ENCODE measurements around the gene KRAS. TPM values are rescaled to one million over a fixed set of nuclear protein-coding genes. Genes with fewer than 3 reads are reported as not detected.

Gene KRAS
- total and polyA plus RNA-seq, 2 donors (not counting 3 experiments of a cell fraction or from before 2014, with no cell fraction given) = 9.1 to 22.8 TPM

DNA sequence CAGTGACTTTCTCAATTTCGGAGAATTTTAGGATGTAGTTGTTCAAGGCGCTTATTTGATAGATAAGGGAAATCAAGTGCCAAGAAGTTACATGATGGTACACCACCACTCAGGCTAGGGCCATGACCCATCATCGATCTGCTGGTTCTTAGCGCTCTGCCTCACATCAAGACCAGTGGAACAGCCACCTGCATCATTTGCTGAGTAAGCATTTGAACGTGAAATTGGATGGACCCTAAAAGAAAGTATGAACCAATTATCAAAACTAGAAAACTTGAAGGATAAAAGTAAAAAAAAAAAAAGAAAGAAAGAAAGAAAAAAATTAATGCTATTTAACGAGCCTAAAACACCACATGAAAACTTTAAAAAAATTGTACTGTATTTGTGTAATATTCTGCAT is 27.5 kb upstream of the KRAS start:
- Histone ChIP-seq H3K36me3 (ENCODE audit: control insufficient read depth in 2 of 2, extremely low read depth in 1 of 2, insufficient read depth in 2 of 2, low read length in 2 of 2) (no peaks in the 10 kb centered on the region), H3K27me3 (ENCODE audit: control insufficient read depth in 2 of 2, insufficient read depth in 2 of 2, low read length in 2 of 2) (no peaks in the 10 kb centered on the region), H3K79me2 (ENCODE audit: control insufficient read depth, insufficient read depth, low read length) (no peaks in the 10 kb centered on the region), H3K4me3 (replicated peaks in 1 of 3; ENCODE audit: insufficient read depth in 1 of 3, low read depth in 1 of 3, low read length in 3 of 3) (no peak overlapping the region), H3K9me1 (replicated peaks; ENCODE audit: control insufficient read depth, extremely low read depth, insufficient read depth, low read length) (no peaks in the 10 kb centered on the region), H3K4me2 (ENCODE audit: insufficient read depth, low read length) (no peak overlapping the region), H3K4me1 (ENCODE audit: control insufficient read depth, extremely low read depth, insufficient read depth, low read length) (peaks cover 2% of the 10 kb centered on the region), H3K9me3 (replicated peaks; ENCODE audit: control insufficient read depth, insufficient read depth, low read length) (no peaks in the 10 kb centered on the region), H3K27ac (ENCODE audit: insufficient read depth, low read depth, low read length) (no peak overlapping the region), H2AFZ (ENCODE audit: low read depth, low read length) (no peak overlapping the region), H3K9ac (replicated peaks; ENCODE audit: extremely low read depth, insufficient read depth, low read length) (no peak overlapping the region), H4K20me1 (replicated peaks; ENCODE audit: control insufficient read depth, extremely low read depth, insufficient read depth, low read length) (no peaks in the 10 kb centered on the region)
- dilution Hi-C loops (cut with MboI; ENCODE audit: extremely low pct_ligation_motif_present, low sequenced_read_pairs) = no loop called here
- intact Hi-C loops (cut with micrococcal nuclease) = no loop called here
- no TSS peak for BruUV-seq (replicated peaks)
- POLR2A ChIA-PET = no interaction called here
- CTCF ChIA-PET = no interaction called here
- TF ChIP-seq EZH2 (IDR thresholded peaks at IDR 0.05; ENCODE audit: borderline replicate concordance, low read depth, low read length, severe bottlenecking) = no peak
- TF ChIP-seq, protein P1, sequence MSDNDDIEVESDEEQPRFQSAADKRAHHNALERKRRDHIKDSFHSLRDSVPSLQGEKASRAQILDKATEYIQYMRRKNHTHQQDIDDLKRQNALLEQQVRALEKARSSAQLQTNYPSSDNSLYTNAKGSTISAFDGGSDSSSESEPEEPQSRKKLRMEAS (IDR thresholded peaks at IDR 0.05; ENCODE audit: insufficient read depth, insufficient read length) = no peak
- FAIRE-seq (no peak), DNase-seq (ENCODE audit: low read depth, low spot score) (no peak)

DNA sequence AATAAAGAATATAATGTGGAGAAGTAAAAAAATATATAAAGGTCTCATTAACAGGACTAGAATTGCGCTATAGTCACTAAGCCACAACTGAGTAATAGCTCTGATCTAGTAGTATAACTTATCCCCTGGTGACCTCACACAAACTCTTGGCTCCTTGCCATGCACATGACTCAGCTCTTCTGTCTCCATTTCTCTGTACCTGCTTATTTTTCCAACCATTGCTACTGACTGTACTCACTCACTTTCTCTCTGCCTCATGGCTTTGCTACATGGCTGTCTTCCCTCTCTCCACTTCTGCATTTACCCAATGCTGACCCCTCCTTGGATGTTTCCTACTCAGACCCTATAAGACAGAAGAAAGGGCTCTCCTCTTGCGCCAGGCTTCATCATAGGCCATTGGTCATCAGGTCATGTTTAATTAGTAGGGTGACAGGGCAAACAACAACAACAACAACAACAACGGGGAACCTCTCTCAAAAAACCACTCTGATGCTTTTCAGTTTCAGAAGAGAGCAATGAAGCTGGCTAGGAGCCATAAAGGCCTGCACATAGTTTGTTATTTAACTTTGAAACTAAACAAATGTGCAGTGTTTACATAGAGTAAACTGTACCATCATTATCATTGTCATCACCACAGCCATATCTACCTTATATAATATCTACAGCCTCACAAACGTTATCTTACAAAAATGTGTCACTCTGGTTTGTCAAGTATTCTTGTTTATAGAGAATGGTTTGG is 25.6 kb upstream of the KRAS start:
- dilution Hi-C loops (cut with MboI; ENCODE audit: extremely low pct_ligation_motif_present, low sequenced_read_pairs) = no loop called here
- ChIA-PET POLR2A (no interaction called here), CTCF (interaction anchor here (0.8 to 1.4 kb wide), 2 partner anchors 9 to 111 kb away, joined by 3 to 4 read pairs; no protein-coding TSS in a partner anchor)
- H3K79me2 ChIP-seq (ENCODE audit: control insufficient read depth, insufficient read depth, low read length) = no peaks in the 10 kb centered on the region
- DNase-seq (ENCODE audit: low read depth, low spot score) (peak; percentile 72), FAIRE-seq (peak; percentile 82)
- no peaks in the 10 kb centered on the region for H3K9me1 ChIP-seq (replicated peaks; ENCODE audit: control insufficient read depth, extremely low read depth, insufficient read depth, low read length)
- H3K27ac ChIP-seq (ENCODE audit: insufficient read depth, low read depth, low read length) = no peak overlapping the region
- H3K9ac ChIP-seq (replicated peaks; ENCODE audit: extremely low read depth, insufficient read depth, low read length) = no peak overlapping the region
- H3K27me3 ChIP-seq (ENCODE audit: control insufficient read depth in 2 of 2, insufficient read depth in 2 of 2, low read length in 2 of 2) = no peaks in the 10 kb centered on the region
- peaks cover 2% of the 10 kb centered on the region for H3K4me1 ChIP-seq (ENCODE audit: control insufficient read depth, extremely low read depth, insufficient read depth, low read length)
- intact Hi-C loops (cut with micrococcal nuclease) = no loop called here
- H2AFZ ChIP-seq (ENCODE audit: low read depth, low read length) = peak overlapping the region; percentile 31
- H3K4me2 ChIP-seq (ENCODE audit: insufficient read depth, low read length) = no peak overlapping the region
- BruUV-seq (replicated peaks) = no TSS peak
- no peak overlapping the region for H3K4me3 ChIP-seq (replicated peaks in 1 of 3; ENCODE audit: insufficient read depth in 1 of 3, low read depth in 1 of 3, low read length in 3 of 3)
- no peaks in the 10 kb centered on the region for H3K36me3 ChIP-seq (ENCODE audit: control insufficient read depth in 2 of 2, extremely low read depth in 1 of 2, insufficient read depth in 2 of 2, low read length in 2 of 2)
- H3K9me3 ChIP-seq (replicated peaks; ENCODE audit: control insufficient read depth, insufficient read depth, low read length) = no peaks in the 10 kb centered on the region
- TF ChIP-seq, protein P2, sequence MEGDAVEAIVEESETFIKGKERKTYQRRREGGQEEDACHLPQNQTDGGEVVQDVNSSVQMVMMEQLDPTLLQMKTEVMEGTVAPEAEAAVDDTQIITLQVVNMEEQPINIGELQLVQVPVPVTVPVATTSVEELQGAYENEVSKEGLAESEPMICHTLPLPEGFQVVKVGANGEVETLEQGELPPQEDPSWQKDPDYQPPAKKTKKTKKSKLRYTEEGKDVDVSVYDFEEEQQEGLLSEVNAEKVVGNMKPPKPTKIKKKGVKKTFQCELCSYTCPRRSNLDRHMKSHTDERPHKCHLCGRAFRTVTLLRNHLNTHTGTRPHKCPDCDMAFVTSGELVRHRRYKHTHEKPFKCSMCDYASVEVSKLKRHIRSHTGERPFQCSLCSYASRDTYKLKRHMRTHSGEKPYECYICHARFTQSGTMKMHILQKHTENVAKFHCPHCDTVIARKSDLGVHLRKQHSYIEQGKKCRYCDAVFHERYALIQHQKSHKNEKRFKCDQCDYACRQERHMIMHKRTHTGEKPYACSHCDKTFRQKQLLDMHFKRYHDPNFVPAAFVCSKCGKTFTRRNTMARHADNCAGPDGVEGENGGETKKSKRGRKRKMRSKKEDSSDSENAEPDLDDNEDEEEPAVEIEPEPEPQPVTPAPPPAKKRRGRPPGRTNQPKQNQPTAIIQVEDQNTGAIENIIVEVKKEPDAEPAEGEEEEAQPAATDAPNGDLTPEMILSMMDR (IDR thresholded peaks at IDR 0.05; ENCODE audit: extremely low read depth in 1 of 2, insufficient read depth in 1 of 2, low read depth in 1 of 2, low read length in 2 of 2) = no peak
- TF ChIP-seq FOS (IDR thresholded peaks at IDR 0.05; ENCODE audit: borderline replicate concordance, insufficient read depth, low read length) (peak; percentile 42), EZH2 (IDR thresholded peaks at IDR 0.05; ENCODE audit: borderline replicate concordance, low read depth, low read length, severe bottlenecking) (no peak), JUN (IDR thresholded peaks at IDR 0.05; ENCODE audit: borderline replicate concordance, insufficient read depth, insufficient read length, low read depth) (peak; percentile 16)
- no peaks in the 10 kb centered on the region for H4K20me1 ChIP-seq (replicated peaks; ENCODE audit: control insufficient read depth, extremely low read depth, insufficient read depth, low read length)
